H1 (cell line): ENCODE results near the gene PDCD10. TPM values are rescaled to one million over a fixed set of nuclear protein-coding genes. Genes with fewer than 3 reads are reported as not detected.

Experiments used
- CEBPB ChIP-seq: IDR thresholded peaks from 2 replicates; pipeline ENCODE4 v1.6.1; 2012; ENCODE audit warnings: low read depth, low read length
- CHD7 ChIP-seq: fragments of 300-600 bp; sonication (generic); IDR thresholded peaks from 2 replicates; pipeline ENCODE4 v1.7.1; 2012; ENCODE audit warnings: low read length, moderate library complexity, mild to moderate bottlenecking, inconsistent platforms; ENCODE audit not compliant: insufficient replicate concordance
- CTBP2 ChIP-seq: IDR thresholded peaks from 2 replicates; pipeline ENCODE4 v1.7.0; 2011; ENCODE audit warnings: borderline replicate concordance, mild to moderate bottlenecking, moderate library complexity, mixed read lengths, low read length; ENCODE audit not compliant: insufficient read depth, insufficient read length
- FOSL1 ChIP-seq: IDR thresholded peaks from 2 replicates; pipeline ENCODE4 v1.6.1; 2011; ENCODE audit warnings: mild to moderate bottlenecking, low read depth, low read length, moderate library complexity; ENCODE audit not compliant: insufficient read depth
- KDM1A ChIP-seq: fragments of 200-600, 300-600 bp; sonication (generic); IDR thresholded peaks from 2 replicates; pipeline ENCODE4 v1.7.1; 2016; ENCODE audit warnings: mild to moderate bottlenecking, low read length, borderline replicate concordance
- SAP30 ChIP-seq: fragments of 300-600 bp; sonication (generic); IDR thresholded peaks from 2 replicates; pipeline ENCODE4 v1.7.1; 2012; ENCODE audit warnings: low read length, moderate library complexity, mild to moderate bottlenecking, inconsistent platforms; ENCODE audit not compliant: insufficient read depth, insufficient replicate concordance
- SP1 ChIP-seq: IDR thresholded peaks from 2 replicates; pipeline ENCODE4 v1.6.1; 2011; ENCODE audit warnings: low read depth, low read length
- TAF7 ChIP-seq: optimal IDR thresholded peaks from 2 replicates; pipeline ENCODE3; 2011; ENCODE audit warnings: low read depth, mild to moderate bottlenecking, inconsistent platforms, low read length, moderate library complexity, borderline replicate concordance
- ZNF274 ChIP-seq: IDR thresholded peaks from 2 replicates; pipeline ENCODE4 v1.7.0; 2012; ENCODE audit warnings: low read length, borderline replicate concordance; ENCODE audit errors: extremely low read depth
- polyA plus RNA-seq, 7 experiments: library from polyadenylated mRNA; depleted of rRNA in 3 of 7; stranded (reverse) in 5 of 7; unstranded in 2 of 7; fragments of >200 nt in 5 of 7; fragments of 200-250 nt in 2 of 7; gene quantifications; 1 replicate in 5 of 7; 2 replicates in 1 of 7; 4 replicates in 1 of 7; pipeline versions ENCODE4 v1.2.1 to v1.2.3, GENCODE V29; 2011 to 2013; ENCODE audit warnings: missing spikeins in 2 of 7, mixed read lengths in 2 of 7
- total RNA-seq: library from RNA; stranded (reverse); fragmentation: NEBNext Ultra II Directional; extraction: Animal tissue kit (Norgen Biotek cat#: 25700); gene quantifications from 2 replicates; pipeline ENCODE4 v1.2.1, GENCODE V29; 2021

PDCD10 gene
- total and polyA plus RNA-seq, 2 of the 8 experiments (the other 6 are each of a cell fraction or from before 2014, with no cell fraction given), result 52.0 to 76.6 TPM

- TF ChIP-seq CHD7 (no peak), KDM1A (no peak), CEBPB (no peak), SAP30 (peak; percentile 95), TAF7 (peak; percentile 71), ZNF274 (no peak), FOSL1 (no peak), SP1 (no peak), CTBP2 (no peak)
Measured at GRCh38 chr3:167735233-167736138, 794 bp upstream of the PDCD10 start, which contains the start of gene SERPINI1 (continued).
